GM10248 (cell line): ENCODE results near the gene SMTNL1.

ENCODE experiments used
- CTCF ChIA-PET: fragments of 300-600 bp; sonication (Branson Sonifier 250); formaldehyde crosslinking; extraction: SDS; loops from one replicate; lab custom pipeline; 2021; ENCODE audit warnings: antibody characterized with exemption; lab: Yijun Ruan, JAX
- POLR2A ChIA-PET: fragments of 350-650 bp; sonication (Branson Sonifier 250); formaldehyde crosslinking; extraction: SDS; loops from one replicate; lab custom pipeline; 2020; ENCODE audit warnings: antibody characterized with exemption; lab: Yijun Ruan, JAX
- DNase-seq: peaks from one replicate; pipeline ENCODE4 v3.0.0; 2012; ENCODE audit errors: extremely low spot score
- CTCF ChIP-seq: IDR thresholded peaks from 2 replicates; pipeline ENCODE4 v1.5.1; 2012; ENCODE audit warnings: mild to moderate bottlenecking, low read depth; ENCODE audit errors: extremely low read depth, missing control alignments, control extremely low read depth

Gene SMTNL1

DNA sequence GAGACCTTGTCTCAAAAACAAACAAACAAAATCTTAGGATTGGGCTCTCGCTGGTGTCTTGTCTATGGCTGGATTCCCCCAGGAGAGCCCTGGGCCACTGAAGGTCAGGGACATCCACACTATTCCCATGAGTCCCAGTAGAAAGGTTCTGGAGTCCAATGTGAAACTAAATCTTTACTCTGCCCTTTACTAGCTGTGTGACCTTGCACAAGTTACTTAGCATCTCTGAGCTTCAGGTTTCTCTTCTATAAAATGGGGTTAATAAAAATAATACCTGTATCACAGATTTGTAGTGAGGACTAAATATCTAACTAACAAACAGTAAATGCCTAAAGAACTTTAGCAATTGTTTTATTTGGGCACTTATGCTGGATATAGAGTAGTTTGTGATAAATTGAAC, 30.9 kb upstream of the SMTNL1 start:
- ChIA-PET CTCF (interaction anchor here (1.2 to 9.9 kb wide), 5 partner anchors 8 to 23 kb away, joined by 3 to 152 read pairs (median 5); partner anchors contain the start of gene SLC43A1), POLR2A (no interaction called here)
- no peak for DNase-seq
- TF ChIP-seq CTCF, result no peak

DNA sequence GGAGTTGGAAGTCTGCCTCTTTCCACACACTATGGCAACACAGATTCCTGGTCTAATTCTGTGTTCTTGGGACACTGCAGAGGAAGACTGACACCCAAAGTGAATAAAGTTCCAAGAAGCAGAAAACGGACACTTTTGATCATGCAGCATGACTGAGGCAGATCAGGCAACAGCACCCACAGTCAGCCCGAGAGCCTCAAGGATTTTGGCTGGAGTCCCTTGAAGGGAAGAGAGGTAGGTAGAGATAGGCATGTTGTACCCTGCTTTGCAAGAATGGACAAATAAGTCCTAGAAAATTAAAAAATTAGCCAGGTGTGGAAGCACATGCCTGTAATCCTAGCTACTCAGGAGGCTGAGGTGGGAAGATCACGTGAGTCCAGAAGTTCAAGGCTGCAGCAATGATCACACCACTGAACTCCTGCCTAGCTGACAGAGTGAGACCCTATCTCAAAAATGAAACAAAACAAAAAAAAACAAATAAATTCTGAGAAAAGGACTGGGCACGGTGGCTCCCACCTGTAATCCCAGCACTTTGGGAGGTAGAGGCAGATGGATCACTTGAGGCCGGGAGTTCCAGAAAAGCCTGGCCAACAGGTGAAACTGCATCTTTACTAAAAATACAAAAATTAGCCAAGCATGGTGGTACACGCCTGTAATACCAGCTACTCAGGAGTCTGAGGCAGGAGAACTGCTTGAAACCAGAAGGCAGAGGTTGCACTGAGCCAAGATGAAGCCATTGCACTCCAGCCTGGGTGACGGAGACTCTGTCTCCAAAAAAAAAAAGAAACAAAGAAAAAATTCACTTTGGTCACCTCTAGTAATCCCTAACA, 28.8 kb upstream of the SMTNL1 start:
- ChIA-PET POLR2A (no interaction called here), CTCF (interaction anchor here (0.9 to 9.9 kb wide), 4 partner anchors 10 to 135 kb away, joined by 3 to 152 read pairs (median 4); no protein-coding TSS in a partner anchor)
- no peak for TF ChIP-seq CTCF
- DNase-seq, result no peak

DNA sequence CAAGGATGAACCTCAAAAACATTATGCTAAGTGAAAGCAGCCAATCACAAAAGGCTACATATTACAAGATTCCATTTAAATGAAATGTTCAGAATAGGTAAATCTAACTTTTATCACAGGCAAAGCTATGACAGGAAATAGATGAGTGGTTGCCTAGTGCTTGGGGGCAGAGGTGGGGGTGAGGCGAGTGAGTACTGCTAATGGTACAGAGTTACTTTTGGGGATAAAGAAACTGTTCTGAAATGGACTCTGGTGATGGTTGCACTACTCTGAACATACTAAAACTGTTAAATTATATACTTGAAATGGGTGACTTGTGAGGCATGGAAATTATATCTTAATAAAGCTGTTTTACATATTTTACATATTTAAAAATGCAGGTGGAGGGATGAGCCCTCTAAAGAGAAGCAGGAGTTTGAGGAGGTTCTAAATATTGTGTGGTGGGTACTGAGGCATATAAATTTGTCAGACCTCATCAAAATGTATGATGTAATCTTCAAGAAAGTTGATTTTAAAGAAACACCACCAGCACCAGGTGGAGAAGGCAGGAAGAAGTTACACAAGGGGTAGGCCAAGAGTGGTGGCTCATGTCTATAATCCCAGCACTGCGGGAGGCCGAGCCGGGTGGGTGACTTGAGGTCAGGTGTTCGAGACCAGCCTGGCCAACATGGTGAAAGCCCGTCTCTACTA, 25.5 kb upstream of the SMTNL1 start:
- ChIA-PET POLR2A (no interaction called here), CTCF (interaction anchor here (1.0 to 2.3 kb wide), 5 partner anchors 16 to 54 kb away, joined by 3 to 18 read pairs (median 5); no protein-coding TSS in a partner anchor)
- no peak for TF ChIP-seq CTCF
- no peak for DNase-seq

- POLR2A ChIA-PET, result no interaction called here
Measured at GRCh38 chr11:57512646-57513451, 24.5 kb upstream of the SMTNL1 start.

DNA sequence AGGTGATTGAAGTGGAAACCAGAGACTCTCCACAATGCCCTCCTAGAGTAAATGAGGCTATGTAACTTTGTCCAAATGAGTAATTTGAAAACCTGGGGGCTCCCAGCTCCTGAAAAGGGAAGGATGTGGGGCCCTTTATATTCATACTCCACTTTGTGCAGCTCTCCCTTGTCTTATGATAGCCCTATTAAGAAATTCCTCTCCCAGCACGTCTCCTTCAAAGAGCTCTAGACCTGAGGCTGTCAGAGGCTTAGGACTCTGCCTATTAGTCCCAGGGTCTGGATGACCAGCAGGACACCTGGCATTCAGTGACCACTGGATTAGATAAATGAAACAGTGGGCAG, 24.0 kb upstream of the SMTNL1 start:
- POLR2A ChIA-PET, result no interaction called here
- CTCF ChIA-PET, result interaction anchor here (0.9 to 9.0 kb wide), 10 partner anchors 9 to 168 kb away, joined by 3 to 121 read pairs (median 4); partner anchors contain the start of genes RTN4RL2, TIMM10 and UBE2L6
- no peak for TF ChIP-seq CTCF
- DNase-seq, result no peak

More at GRCh38 chr11:57512646-57513451, 24.5 kb upstream of the SMTNL1 start:
- no peak for TF ChIP-seq CTCF
- DNase-seq, result no peak
- CTCF ChIA-PET, result interaction anchor here (0.9 to 9.0 kb wide), 10 partner anchors 9 to 167 kb away, joined by 3 to 121 read pairs (median 4); partner anchors contain the start of genes RTN4RL2, TIMM10 and UBE2L6
